Muscle of leg (tissue), 9 donors: ENCODE data around the gene BATF2. TPM values are rescaled to one million over a fixed set of nuclear protein-coding genes. Genes with fewer than 3 reads are reported as not detected.

Experiments used
- polyA plus RNA-seq, 8 donors: library from polyadenylated mRNA; unstranded; fragments of 120-200 nt; gene quantifications; one replicate each; pipeline versions ENCODE4 v1.2.1 to v1.2.3, GENCODE V29; 2013; ENCODE audit warnings: inconsistent platforms in 1 of 8, low replicate concordance in 1 of 8; ENCODE audit not compliant: insufficient read length in 8 of 8, insufficient read depth in 1 of 8
- total RNA-seq: library from RNA; stranded (reverse); fragments of 120-200 nt; gene quantifications from one replicate; pipeline ENCODE4 v1.2.4, GENCODE V29; 2013

BATF2 gene
- total and polyA plus RNA-seq, 9 donors = 0.62 to 1.9 (median 0.95) TPM

Other genes with a start within 250 kb of the BATF2 start
- gene PYGM, start 237.0 kb downstream of the BATF2 start, total RNA-seq = 165 TPM
- gene PYGM, start 237.0 kb downstream of the BATF2 start, polyA plus RNA-seq = 100 to 1,000 TPM in 6 of 8 donors, 10 to 100 TPM in 2; 60.3 to 328 (median 186) TPM
- 62.3 TPM for gene SF1, start 218.4 kb downstream of the BATF2 start, total RNA-seq
- gene SF1, start 218.4 kb downstream of the BATF2 start, polyA plus RNA-seq = 100 to 1,000 TPM; 178 to 267 (median 210) TPM
- 7.4 TPM for gene MAP4K2, start 193.8 kb downstream of the BATF2 start, total RNA-seq
- gene MAP4K2, start 193.8 kb downstream of the BATF2 start, polyA plus RNA-seq = 10 to 100 TPM in 7 of 8 donors, 1 to 10 TPM in 1; 9.9 to 15.5 (median 12.6) TPM
- gene MEN1, start 186.4 kb downstream of the BATF2 start, total RNA-seq = 7.5 TPM
- 10 to 100 TPM; 19.2 to 28.1 (median 23.2) TPM for gene MEN1, start 186.4 kb downstream of the BATF2 start, polyA plus RNA-seq
- 0.35 TPM for gene CDC42BPG, start 152.3 kb downstream of the BATF2 start, total RNA-seq
- 1 to 10 TPM in 3 of 8 donors, under 1 TPM in 5; 0.56 to 2.3 (median 0.96) TPM for gene CDC42BPG, start 152.3 kb downstream of the BATF2 start, polyA plus RNA-seq
- 46.1 TPM for gene EHD1, start 118.3 kb downstream of the BATF2 start, total RNA-seq
- gene EHD1, start 118.3 kb downstream of the BATF2 start, polyA plus RNA-seq = 100 to 1,000 TPM in 4 of 8 donors, 10 to 100 TPM in 4; 86.2 to 117 (median 96.7) TPM
- 7.5 TPM for gene ATG2A, start 79.8 kb downstream of the BATF2 start, total RNA-seq
- gene ATG2A, start 79.8 kb downstream of the BATF2 start, polyA plus RNA-seq = 10 to 100 TPM in 7 of 8 donors, 1 to 10 TPM in 1; 10.0 to 16.0 (median 13.0) TPM
- gene PPP2R5B, start 72.3 kb downstream of the BATF2 start, total RNA-seq = 5.6 TPM
- 10 to 100 TPM; 10.0 to 16.9 (median 12.1) TPM for gene PPP2R5B, start 72.3 kb downstream of the BATF2 start, polyA plus RNA-seq
- not detected for gene GPHA2, start 61.1 kb downstream of the BATF2 start, total RNA-seq
- under 1 TPM in 4 of 8 donors, not detected in 4; 0.15 to 0.53 (median 0.24) TPM for gene GPHA2, start 61.1 kb downstream of the BATF2 start, polyA plus RNA-seq
- gene MAJIN, start 24.9 kb downstream of the BATF2 start, total RNA-seq = not detected
- not detected for gene MAJIN, start 24.9 kb downstream of the BATF2 start, polyA plus RNA-seq
- gene ARL2, start 17.2 kb upstream of the BATF2 start, total RNA-seq = 84.6 TPM
- 100 to 1,000 TPM in 1 of 8 donors, 10 to 100 TPM in 7; 80.5 to 101 (median 89.1) TPM for gene ARL2, start 17.2 kb upstream of the BATF2 start, polyA plus RNA-seq
- 18.3 TPM for gene SNX15, start 30.5 kb upstream of the BATF2 start, total RNA-seq
- 10 to 100 TPM; 19.6 to 29.6 (median 23.2) TPM for gene SNX15, start 30.5 kb upstream of the BATF2 start, polyA plus RNA-seq
- gene SAC3D1, start 44.2 kb upstream of the BATF2 start, total RNA-seq = 6.7 TPM
- 10 to 100 TPM; 12.5 to 16.0 (median 15.1) TPM for gene SAC3D1, start 44.2 kb upstream of the BATF2 start, polyA plus RNA-seq
- 13.6 TPM for gene NAALADL1, start 61.6 kb upstream of the BATF2 start, total RNA-seq
- 10 to 100 TPM in 5 of 8 donors, 1 to 10 TPM in 3; 6.2 to 14.0 (median 10.7) TPM for gene NAALADL1, start 61.6 kb upstream of the BATF2 start, polyA plus RNA-seq
- 6.6 TPM for gene CDCA5, start 87.1 kb upstream of the BATF2 start, total RNA-seq
- 10 to 100 TPM in 7 of 8 donors, 1 to 10 TPM in 1; 9.7 to 17.0 (median 14.4) TPM for gene CDCA5, start 87.1 kb upstream of the BATF2 start, polyA plus RNA-seq
- gene ZFPL1, start 87.3 kb upstream of the BATF2 start, total RNA-seq = 23.2 TPM
- 10 to 100 TPM; 20.6 to 26.3 (median 24.0) TPM for gene ZFPL1, start 87.3 kb upstream of the BATF2 start, polyA plus RNA-seq
- 109 TPM for gene VPS51, start 99.2 kb upstream of the BATF2 start, total RNA-seq
- 100 to 1,000 TPM; 128 to 147 (median 136) TPM for gene VPS51, start 99.2 kb upstream of the BATF2 start, polyA plus RNA-seq
- 6.5 TPM for gene TM7SF2, start 114.9 kb upstream of the BATF2 start, total RNA-seq
- gene TM7SF2, start 114.9 kb upstream of the BATF2 start, polyA plus RNA-seq = 10 to 100 TPM in 1 of 8 donors, 1 to 10 TPM in 7; 4.1 to 14.4 (median 7.5) TPM
- gene ZNHIT2, start 120.7 kb upstream of the BATF2 start, total RNA-seq = 5.1 TPM
- gene ZNHIT2, start 120.7 kb upstream of the BATF2 start, polyA plus RNA-seq = 1 to 10 TPM; 4.2 to 6.0 (median 4.8) TPM
- gene FAU, start 125.2 kb upstream of the BATF2 start, total RNA-seq = 998 TPM
- 1,000 to 10,000 TPM in 7 of 8 donors, 100 to 1,000 TPM in 1; 971 to 1,242 (median 1,085) TPM for gene FAU, start 125.2 kb upstream of the BATF2 start, polyA plus RNA-seq
- gene MRPL49, start 125.3 kb upstream of the BATF2 start, total RNA-seq = 30.3 TPM
- gene MRPL49, start 125.3 kb upstream of the BATF2 start, polyA plus RNA-seq = 10 to 100 TPM; 19.5 to 31.1 (median 25.4) TPM
- 10.0 TPM for gene SYVN1, start 137.5 kb upstream of the BATF2 start, total RNA-seq
- gene SYVN1, start 137.5 kb upstream of the BATF2 start, polyA plus RNA-seq = 10 to 100 TPM; 31.1 to 53.4 (median 41.1) TPM
- gene SPDYC, start 173.3 kb upstream of the BATF2 start, total RNA-seq = not detected
- gene SPDYC, start 173.3 kb upstream of the BATF2 start, polyA plus RNA-seq = under 1 TPM in 1 of 8 donors, not detected in 7; 0.16 TPM
- 46.7 TPM for gene CAPN1, start 185.0 kb upstream of the BATF2 start, total RNA-seq
- gene CAPN1, start 185.0 kb upstream of the BATF2 start, polyA plus RNA-seq = 10 to 100 TPM; 69.1 to 90.2 (median 80.1) TPM